GM18907 (cell line): Measurements from ENCODE around the gene AP4E1.
"Not testable (repeated sequence)": the region's sequence is repeated elsewhere in the genome, so short reads cannot be mapped to it uniquely, and the experiment has no call there.

ENCODE experiments used
- ATAC-seq: cut with Tn5 transposase; IDR thresholded peaks from one replicate; pipeline ENCODE4 v1.9.1; 2021; ENCODE audit warnings: mild to moderate bottlenecking, moderate library complexity; ENCODE audit not compliant: unreplicated experiment

Gene AP4E1

GRCh38 chr15:50943638-50944037 is 35.2 kb downstream of the AP4E1 start:
- no peak for ATAC-seq

- no peak for ATAC-seq
Observed at GRCh38 chr15:50944672-50945071, 36.2 kb downstream of the AP4E1 start.

- no peak for ATAC-seq
Observed at GRCh38 chr15:50945725-50946124, 37.2 kb downstream of the AP4E1 start.

- ATAC-seq: not testable (repeated sequence)
Observed at GRCh38 chr15:50950745-50951144, 42.3 kb downstream of the AP4E1 start.

- no peak for ATAC-seq
Observed at GRCh38 chr15:50953302-50953701, 44.8 kb downstream of the AP4E1 start.

GRCh38 chr15:50954837-50955236 is 46.4 kb downstream of the AP4E1 start:
- not testable (repeated sequence) for ATAC-seq

- no peak for ATAC-seq
Observed at GRCh38 chr15:50959717-50960116, 51.2 kb downstream of the AP4E1 start.

- ATAC-seq: no peak
Observed at GRCh38 chr15:50964075-50964474, 55.6 kb downstream of the AP4E1 start.

- no peak for ATAC-seq
Observed at GRCh38 chr15:50968353-50968752, 59.9 kb downstream of the AP4E1 start.

GRCh38 chr15:50970524-50970923 is 62.0 kb downstream of the AP4E1 start:
- ATAC-seq: no peak

- no peak for ATAC-seq
Observed at GRCh38 chr15:50971115-50971514, 62.6 kb downstream of the AP4E1 start.

- ATAC-seq: no peak
Observed at GRCh38 chr15:50971542-50971941, 63.1 kb downstream of the AP4E1 start.

- ATAC-seq: no peak
Observed at GRCh38 chr15:50973605-50974004, 65.1 kb downstream of the AP4E1 start.

GRCh38 chr15:50977162-50977561 is 68.7 kb downstream of the AP4E1 start:
- no peak for ATAC-seq

GRCh38 chr15:50978580-50978979 is 70.1 kb downstream of the AP4E1 start:
- no peak for ATAC-seq

- ATAC-seq: no peak
Observed at GRCh38 chr15:50979041-50979440, 70.6 kb downstream of the AP4E1 start.

GRCh38 chr15:50993598-50993997 is 85.1 kb downstream of the AP4E1 start:
- no peak for ATAC-seq

GRCh38 chr15:50996641-50997040 is 88.2 kb downstream of the AP4E1 start:
- ATAC-seq: no peak

- no peak for ATAC-seq
Observed at GRCh38 chr15:50997371-50998051, 89.0 kb downstream of the AP4E1 start.

- no peak for ATAC-seq
Observed at GRCh38 chr15:51004103-51004551, 95.6 kb downstream of the AP4E1 start.

- no peak for ATAC-seq
Observed at GRCh38 chr15:51006336-51006985, 98.0 kb downstream of the AP4E1 start.

- ATAC-seq: no peak
Observed at GRCh38 chr15:51007131-51007666, 98.7 kb downstream of the AP4E1 start.
